H1 (cell line): ENCODE data around the gene ZNF785. TPM values are rescaled to one million over a fixed set of nuclear protein-coding genes. Genes with fewer than 3 reads are reported as not detected.

ENCODE experiments used
- ASH2L ChIP-seq: fragments of 200-600, 300-600 bp; sonication (generic); IDR thresholded peaks from one replicate; pipeline ENCODE4 v1.7.1; 2017; ENCODE audit warnings: low read length
- BRCA1 ChIP-seq: IDR thresholded peaks from 2 replicates; pipeline ENCODE4 v1.6.1; 2012; ENCODE audit warnings: low read depth, low read length, improper control_type of control experiment
- CHD2 ChIP-seq: IDR thresholded peaks from 2 replicates; pipeline ENCODE4 v1.6.1; 2012; ENCODE audit warnings: low read length, improper control_type of control experiment
- HDAC6 ChIP-seq: IDR thresholded peaks from one replicate; pipeline ENCODE4 v1.7.1; 2012; ENCODE audit warnings: low read depth, mild to moderate bottlenecking, inconsistent platforms, low read length, moderate library complexity
- KDM1A ChIP-seq: fragments of 200-600, 300-600 bp; sonication (generic); IDR thresholded peaks from 2 replicates; pipeline ENCODE4 v1.7.1; 2016; ENCODE audit warnings: mild to moderate bottlenecking, low read length, borderline replicate concordance
- RNF2 ChIP-seq: fragments of 200-900, 300-1000 bp; sonication (generic); IDR thresholded peaks from 2 replicates; pipeline ENCODE4 v1.7.1; 2016; ENCODE audit warnings: borderline replicate concordance, low read depth, mild to moderate bottlenecking, antibody characterized with exemption, low read length; ENCODE audit not compliant: poor library complexity, severe bottlenecking; ENCODE audit errors: missing control alignments
- SAP30 ChIP-seq: fragments of 300-600 bp; sonication (generic); IDR thresholded peaks from 2 replicates; pipeline ENCODE4 v1.7.1; 2012; ENCODE audit warnings: low read length, moderate library complexity, mild to moderate bottlenecking, inconsistent platforms; ENCODE audit not compliant: insufficient read depth, insufficient replicate concordance
- SIN3A ChIP-seq, 2 experiments: IDR thresholded peaks in 1 of 2; conservative IDR thresholded peaks in 1 of 2; 2 replicates each; pipeline ENCODE4 v1.6.1; 2011 to 2012; ENCODE audit warnings: low read length in 2 of 2, improper control_type of control experiment in 1 of 2, low read depth in 1 of 2, mild to moderate bottlenecking in 1 of 2
- SIX5 ChIP-seq: IDR thresholded peaks from 2 replicates; pipeline ENCODE4 v1.6.1; 2011; ENCODE audit warnings: mild to moderate bottlenecking, low read depth, low read length
- SRF ChIP-seq: IDR thresholded peaks from 2 replicates; pipeline ENCODE4 v1.6.1; 2011; ENCODE audit warnings: mild to moderate bottlenecking, low read depth, low read length, moderate library complexity
- TBP ChIP-seq: IDR thresholded peaks from 2 replicates; pipeline ENCODE4 v1.6.1; 2011; ENCODE audit warnings: low read depth, low read length, improper control_type of control experiment
- USF2 ChIP-seq: IDR thresholded peaks from 2 replicates; pipeline ENCODE4 v1.6.1; 2011; ENCODE audit warnings: low read length, improper control_type of control experiment
- ZNF274 ChIP-seq: IDR thresholded peaks from 2 replicates; pipeline ENCODE4 v1.7.0; 2012; ENCODE audit warnings: low read length, borderline replicate concordance; ENCODE audit errors: extremely low read depth
- polyA plus RNA-seq, 7 experiments: library from polyadenylated mRNA; depleted of rRNA in 3 of 7; stranded (reverse) in 5 of 7; unstranded in 2 of 7; fragments of >200 nt in 5 of 7; fragments of 200-250 nt in 2 of 7; gene quantifications; 1 replicate in 5 of 7; 2 replicates in 1 of 7; 4 replicates in 1 of 7; pipeline versions ENCODE4 v1.2.1 to v1.2.3, GENCODE V29; 2011 to 2013; ENCODE audit warnings: missing spikeins in 2 of 7, mixed read lengths in 2 of 7
- total RNA-seq: library from RNA; stranded (reverse); fragmentation: NEBNext Ultra II Directional; extraction: Animal tissue kit (Norgen Biotek cat#: 25700); gene quantifications from 2 replicates; pipeline ENCODE4 v1.2.1, GENCODE V29; 2021
- TF ChIP-seq, protein P1 (sequence below): IDR thresholded peaks from 2 replicates; pipeline ENCODE4 v1.6.1; 2012; ENCODE audit warnings: inconsistent platforms
- TF ChIP-seq, protein P2 (sequence below): IDR thresholded peaks from 2 replicates; pipeline ENCODE4 v1.6.1; 2011; ENCODE audit warnings: low read depth, mild to moderate bottlenecking, low read length; ENCODE audit not compliant: insufficient read depth
- TF ChIP-seq, protein P3 (sequence below): IDR thresholded peaks from 2 replicates; pipeline ENCODE4 v1.6.1; 2012; ENCODE audit warnings: inconsistent platforms

ZNF785 gene
- total and polyA plus RNA-seq, 2 of the 8 experiments (the other 6 are each of a cell fraction or from before 2014, with no cell fraction given), result 8.6 to 12.9 TPM

DNA sequence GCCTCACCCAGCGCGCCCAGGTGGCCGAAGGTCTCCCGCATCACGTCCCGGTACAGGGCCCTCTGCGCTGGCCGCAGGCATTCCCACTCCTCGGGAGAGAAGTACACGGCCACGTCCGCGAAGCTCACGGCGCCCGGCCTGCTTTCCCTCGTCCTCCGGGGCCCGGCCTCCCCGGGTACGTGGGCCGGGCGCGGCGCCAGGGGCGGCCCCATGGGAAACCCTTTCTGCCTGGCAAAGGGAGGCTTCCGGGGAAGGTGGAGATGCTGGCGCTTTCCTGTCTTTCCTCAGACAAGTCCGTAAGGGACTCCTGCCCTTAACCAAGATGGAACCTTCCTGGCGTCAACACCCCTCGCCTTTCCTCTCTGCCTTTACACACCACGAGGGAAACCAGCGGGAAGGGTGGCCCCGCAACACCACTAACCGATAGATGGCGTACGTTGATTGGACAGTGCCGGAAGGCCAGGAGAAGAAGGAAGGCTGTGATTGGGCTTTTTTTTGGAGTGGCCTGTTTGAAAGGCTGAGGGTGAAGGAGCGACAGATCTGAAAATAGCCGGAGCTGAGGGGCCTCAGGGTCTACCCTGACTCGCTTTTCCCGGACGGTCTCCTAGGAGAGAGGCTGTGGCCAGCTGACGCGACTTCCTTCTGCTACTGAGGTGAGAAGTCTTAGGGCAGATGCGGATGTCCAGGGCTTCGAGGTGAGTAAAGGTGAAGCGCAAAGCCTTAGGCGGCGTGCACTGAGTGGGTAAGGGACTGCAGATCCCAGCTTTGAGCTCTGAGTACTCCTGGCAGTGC is at the start of gene ZNF785 (continued):
- TF ChIP-seq SIX5 (peak; percentile 48; the same call in 1 of the 2 replicates), CHD2 (peak; percentile 88), SAP30 (no peak), SIN3A (conservative IDR thresholded peaks at IDR 0.05 in 1 of 2, IDR thresholded peaks at IDR 0.05 in 1 of 2; ENCODE audit: low read depth in 1 of 2, low read length in 2 of 2) (peak; percentile 38 to 94; a peak in 2 of 4 replicates), SRF (no peak), HDAC6 (no peak), USF2 (peak; percentile 19), KDM1A (no peak; the same call in 1 of the 2 replicates), ASH2L (peak; percentile 51), TBP (peak; percentile 53; the same call in 1 of the 2 replicates), ZNF274 (no peak), RNF2 (no peak), BRCA1 (no peak)
- TF ChIP-seq, protein P1, sequence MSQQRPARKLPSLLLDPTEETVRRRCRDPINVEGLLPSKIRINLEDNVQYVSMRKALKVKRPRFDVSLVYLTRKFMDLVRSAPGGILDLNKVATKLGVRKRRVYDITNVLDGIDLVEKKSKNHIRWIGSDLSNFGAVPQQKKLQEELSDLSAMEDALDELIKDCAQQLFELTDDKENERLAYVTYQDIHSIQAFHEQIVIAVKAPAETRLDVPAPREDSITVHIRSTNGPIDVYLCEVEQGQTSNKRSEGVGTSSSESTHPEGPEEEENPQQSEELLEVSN, result peak; percentile 99
- TF ChIP-seq, protein P2, sequence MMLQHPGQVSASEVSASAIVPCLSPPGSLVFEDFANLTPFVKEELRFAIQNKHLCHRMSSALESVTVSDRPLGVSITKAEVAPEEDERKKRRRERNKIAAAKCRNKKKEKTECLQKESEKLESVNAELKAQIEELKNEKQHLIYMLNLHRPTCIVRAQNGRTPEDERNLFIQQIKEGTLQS, result no peak
- TF ChIP-seq, protein P3, sequence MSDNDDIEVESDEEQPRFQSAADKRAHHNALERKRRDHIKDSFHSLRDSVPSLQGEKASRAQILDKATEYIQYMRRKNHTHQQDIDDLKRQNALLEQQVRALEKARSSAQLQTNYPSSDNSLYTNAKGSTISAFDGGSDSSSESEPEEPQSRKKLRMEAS, result peak; percentile 100
